NCI-H128 (cell line): Measurements from ENCODE around the gene CHERP.
"Not testable (repeated sequence)": the region's sequence is repeated elsewhere in the genome, so short reads cannot be mapped to it uniquely, and the experiment has no call there.

Experiments used
- DNase-seq: peaks from one replicate; lab custom pipeline; 2025; ENCODE audit not compliant: unreplicated experiment; lab: John Stamatoyannopoulos, UW

Gene CHERP

DNA sequence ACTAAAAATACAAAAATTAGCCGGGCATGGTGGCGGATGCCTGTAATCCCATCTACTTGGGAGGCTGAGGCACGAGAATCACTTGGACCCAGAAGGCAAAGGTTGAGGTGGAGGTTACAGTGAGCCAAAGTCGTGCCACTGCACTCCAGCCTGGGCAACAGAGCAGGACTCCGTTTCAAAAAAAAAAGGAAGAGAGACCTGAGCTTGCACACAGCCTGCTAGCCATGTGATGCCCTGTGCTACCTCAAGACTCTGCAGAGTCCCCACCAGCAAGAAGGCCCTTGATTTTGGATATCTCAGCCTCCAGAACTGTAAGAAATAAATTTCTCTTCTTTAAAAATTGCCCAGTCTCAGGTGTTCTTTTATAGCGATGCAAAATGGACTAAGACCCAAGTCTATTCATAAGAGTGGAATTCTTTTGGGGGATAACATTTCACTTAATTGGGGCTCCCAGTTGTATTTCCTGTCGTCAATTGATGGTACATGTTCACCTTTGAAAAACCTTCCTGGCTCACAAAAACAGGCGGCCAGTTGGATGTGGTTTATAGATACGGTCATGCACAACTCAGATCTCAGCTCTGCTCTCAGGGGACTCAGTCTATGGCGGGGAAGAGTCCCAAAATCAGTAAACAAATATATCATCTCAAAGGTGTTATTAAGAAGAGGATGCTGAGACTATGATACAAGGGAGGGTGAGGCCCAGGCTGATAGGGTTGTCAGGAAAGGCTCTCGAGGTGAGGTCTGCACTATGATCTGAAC, 2.4 kb upstream of the CHERP start:
- no peak for DNase-seq

DNA sequence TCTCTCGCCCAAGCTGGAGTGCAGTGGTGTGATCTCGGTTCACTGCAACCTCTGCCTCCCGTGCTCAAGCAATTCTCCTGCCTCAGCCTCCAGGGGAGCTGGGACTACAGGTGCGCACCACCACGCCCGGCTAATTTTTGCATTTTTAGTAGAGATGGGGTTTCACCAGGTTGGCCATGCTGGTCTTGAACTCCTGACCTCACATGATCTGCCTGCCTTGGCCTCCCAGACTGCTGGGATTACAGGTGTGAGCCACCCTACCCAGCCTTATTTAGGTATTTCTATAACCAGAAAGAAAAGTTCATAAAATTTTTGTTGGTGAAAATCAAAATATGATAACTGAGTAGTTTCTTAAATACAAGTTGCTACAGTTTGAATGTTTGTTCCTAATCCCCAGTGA, 1.5 kb upstream of the CHERP start:
- DNase-seq = not testable (repeated sequence)

DNA sequence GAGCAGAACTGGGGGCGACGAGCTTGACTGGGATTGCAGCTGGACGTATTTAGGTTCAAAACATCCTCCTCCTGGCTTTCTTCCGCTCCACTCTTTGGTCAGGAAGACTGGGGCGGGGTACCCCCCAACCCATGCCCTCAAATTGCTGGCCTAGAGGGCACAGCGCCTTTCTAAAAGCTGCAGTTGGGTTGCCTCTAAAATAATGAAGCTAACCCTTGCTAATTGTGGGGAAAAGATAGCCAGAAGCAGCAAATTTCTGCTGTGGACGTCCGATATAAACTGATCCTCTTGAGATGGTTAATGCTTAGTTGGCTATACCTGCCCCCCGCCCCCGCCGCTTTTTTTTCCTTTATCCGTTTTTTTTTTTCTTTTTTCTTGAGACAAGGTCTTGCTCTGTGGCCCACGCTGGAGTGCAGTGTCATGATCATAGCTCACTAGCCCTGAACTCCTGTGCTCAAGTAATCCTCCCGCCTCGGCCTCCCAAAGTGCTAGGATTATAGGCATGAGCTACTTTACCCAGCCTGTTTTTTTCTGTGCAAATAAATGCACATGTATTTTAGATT, 754 bp upstream of the CHERP start:
- DNase-seq = no peak

DNA sequence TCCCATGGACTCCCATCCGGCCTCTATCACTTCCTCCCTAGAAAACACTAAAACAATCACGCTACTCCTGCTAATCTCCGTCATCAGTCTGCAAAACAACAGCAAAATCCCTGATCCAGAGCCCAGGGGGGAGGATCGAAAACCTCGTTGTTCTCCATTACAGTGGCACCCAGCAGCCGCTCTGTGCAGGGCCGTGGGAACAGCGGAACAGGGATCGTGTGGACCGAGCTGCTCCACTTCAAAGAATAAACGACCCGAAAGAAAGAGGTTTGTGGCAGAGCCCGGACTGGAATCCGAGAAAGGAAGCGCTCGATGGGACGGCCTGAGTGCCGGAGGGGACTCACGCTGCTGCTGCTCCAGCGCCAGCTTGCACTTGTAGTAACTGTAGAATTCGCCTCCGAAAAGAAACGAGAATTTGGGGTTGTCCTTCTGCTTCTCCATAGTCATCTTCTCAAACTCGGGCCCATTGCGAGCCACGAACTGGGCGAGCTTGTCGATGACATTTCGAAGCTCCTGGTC, 652 bp downstream of the CHERP start:
- no peak for DNase-seq

DNA sequence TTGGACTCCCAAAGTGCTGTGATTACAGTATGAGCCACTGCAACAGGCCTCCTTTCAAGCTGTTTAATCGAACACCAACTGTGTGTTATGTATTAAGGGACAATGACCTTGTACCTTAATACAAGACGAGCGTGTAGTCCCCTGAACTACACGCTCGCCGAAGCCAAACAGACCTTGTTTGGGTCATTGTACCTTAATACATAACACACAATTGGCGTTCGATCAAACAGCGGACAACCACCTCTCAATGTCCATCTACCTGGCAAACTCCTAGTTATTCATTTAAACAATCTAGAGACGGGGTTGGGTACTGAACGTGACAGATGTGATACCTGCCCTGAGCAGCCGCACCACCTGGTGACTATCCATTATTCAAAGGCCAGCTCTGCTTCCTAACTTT, 1.3 kb downstream of the CHERP start:
- DNase-seq = no peak

DNA sequence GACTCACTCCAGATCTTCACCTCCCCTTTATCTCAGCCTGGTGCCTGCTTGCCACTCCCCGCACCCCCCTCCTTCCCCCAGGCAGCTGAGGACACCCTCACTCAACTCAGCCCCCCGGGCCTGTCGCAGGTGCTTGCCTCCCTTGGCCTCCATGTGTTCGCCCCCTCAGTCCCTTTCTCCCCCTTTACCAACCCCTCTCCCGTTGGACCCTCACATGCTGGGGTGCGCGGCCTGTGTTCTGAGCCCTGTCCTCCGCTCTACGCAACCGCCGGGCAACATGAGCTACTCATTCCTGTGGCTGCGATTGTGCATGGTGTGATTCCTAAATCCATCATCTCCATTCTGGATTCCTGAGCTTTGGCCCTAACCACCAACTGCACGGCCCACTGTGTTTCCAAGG, 5.1 kb downstream of the CHERP start:
- DNase-seq = no peak

DNA sequence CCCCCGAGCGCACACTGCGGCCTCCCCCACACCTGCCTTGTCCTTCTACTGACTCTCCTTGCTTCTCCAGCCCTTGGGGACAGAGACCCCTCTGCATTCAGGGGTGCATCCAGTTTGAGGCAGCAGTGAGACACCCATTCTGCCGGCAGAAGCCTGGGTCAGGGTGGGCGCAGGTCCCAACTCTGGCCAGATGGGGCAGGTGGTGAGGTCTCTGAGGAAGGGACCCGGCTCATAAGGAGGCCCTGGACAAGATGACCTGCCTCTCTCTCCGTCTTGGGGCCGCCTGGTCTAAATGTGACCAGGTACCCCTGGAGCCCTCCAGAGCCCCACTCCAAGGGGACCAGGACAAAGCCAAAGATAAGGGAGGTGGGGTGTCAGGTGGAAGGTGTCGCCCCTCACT, 6.1 kb downstream of the CHERP start:
- no peak for DNase-seq

DNA sequence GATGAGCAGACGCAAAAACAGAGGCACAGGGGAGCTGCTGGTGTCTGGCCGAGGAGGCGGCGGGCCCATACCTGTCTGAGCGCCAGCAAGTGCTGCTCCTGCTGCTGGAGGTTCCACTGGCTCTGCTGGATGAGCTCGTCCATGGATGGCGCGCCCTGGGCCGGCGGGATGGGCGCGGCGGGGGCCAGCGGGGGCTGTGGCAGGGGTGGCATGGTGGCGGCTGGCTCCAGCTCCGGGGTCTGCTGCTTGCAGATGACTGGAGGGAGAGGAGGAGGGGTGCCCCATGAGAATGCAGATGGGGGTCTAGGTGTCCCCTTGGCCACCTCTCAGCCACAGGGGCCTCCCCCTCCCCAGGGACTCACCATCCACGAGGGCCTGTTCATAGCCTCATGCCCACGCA, 6.9 kb downstream of the CHERP start:
- DNase-seq = no peak

DNA sequence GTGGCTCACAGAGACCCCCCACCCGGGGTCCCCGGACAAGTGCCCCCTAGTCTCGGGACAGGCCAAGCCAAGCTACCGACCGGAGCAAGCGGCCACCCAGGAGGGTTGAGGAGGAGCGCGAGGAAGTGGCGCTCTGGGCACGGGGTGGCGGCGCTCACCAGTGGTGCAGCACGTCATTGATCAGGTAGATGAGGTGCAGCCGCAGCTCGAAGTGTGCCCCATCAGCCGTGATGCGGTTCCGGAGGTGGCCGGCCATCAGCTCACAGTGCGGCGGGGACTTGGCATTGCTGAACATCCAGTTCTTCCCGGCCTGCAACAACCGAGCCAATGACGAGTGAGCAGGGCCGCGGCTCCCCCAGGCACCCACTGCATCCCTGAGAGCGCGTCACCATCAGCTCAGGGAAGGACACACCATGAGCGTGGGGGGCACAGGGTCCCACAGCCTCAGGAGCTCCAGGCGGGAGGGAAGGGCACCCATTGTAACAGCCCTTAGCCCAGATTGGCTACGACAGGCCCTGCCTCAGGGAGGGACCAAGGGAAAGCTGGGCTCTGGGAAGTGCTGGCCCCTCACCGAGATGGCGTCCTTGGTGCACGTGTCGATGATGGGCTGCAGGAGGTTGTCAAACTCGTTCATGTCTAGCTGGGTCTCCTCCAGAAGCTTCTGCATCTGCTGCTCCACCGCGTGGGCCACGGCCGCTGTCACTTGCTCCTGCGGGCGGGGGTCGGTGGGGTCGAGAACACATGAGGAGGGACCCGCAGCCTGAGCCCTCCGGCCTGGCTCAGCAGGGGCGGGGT, 9.6 kb downstream of the CHERP start:
- DNase-seq = no peak

DNA sequence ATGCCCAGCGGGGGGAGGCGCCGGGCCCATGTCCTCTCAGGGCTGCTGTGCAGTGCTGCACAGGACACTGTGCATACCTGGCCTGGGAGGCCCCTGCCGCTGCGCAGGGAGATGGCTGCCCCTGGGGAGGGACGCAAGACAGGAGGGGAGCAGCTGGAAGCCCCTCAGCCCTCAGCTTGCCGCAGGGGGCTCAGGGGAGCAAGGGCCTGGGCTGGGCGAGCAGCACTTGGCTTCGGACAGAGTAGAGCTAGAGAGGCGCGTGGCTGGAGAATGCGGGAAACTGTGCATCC, 10.9 kb downstream of the CHERP start:
- no peak for DNase-seq

DNA sequence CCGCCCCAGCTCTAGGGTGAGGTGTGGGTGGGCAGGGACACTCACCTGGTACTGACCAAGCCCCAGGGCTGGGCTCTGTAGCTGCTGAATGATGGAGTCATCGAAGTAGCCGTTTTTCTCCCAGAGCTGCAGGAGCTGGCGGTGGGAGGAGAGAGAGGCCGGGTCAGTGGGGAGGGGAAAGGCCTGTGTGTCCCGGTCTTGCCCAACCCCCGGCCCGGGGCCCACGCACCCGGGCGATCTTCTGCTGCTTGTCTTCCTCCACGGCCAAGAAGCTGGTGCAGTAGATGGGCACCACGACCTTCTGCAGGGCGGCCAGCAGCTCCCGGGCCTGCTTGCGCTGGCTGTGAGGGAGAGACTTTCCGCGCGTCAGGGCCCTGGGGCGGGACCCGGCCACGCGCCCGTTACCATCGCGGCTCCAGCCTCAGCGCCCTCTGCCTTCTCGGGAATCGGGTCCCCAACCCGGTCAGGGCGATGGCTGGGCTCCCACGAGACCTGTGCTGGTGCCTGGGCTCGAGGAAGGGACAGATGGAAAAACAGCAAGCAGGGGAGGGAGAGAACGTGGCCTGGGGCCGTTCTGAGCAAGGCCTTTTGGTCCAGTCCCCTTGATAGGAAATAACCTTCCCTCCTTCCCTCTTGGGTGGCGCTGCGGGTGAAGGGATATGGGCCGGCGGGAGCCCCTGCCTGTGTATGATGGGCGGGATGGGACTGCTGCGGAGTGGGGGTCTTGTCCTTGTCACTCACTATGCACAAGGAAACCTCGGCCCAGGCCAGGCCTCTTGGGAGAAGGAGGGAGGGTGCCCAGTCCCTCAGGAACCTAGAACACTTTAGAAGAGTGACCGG, 11.5 kb downstream of the CHERP start:
- no peak for DNase-seq

DNA sequence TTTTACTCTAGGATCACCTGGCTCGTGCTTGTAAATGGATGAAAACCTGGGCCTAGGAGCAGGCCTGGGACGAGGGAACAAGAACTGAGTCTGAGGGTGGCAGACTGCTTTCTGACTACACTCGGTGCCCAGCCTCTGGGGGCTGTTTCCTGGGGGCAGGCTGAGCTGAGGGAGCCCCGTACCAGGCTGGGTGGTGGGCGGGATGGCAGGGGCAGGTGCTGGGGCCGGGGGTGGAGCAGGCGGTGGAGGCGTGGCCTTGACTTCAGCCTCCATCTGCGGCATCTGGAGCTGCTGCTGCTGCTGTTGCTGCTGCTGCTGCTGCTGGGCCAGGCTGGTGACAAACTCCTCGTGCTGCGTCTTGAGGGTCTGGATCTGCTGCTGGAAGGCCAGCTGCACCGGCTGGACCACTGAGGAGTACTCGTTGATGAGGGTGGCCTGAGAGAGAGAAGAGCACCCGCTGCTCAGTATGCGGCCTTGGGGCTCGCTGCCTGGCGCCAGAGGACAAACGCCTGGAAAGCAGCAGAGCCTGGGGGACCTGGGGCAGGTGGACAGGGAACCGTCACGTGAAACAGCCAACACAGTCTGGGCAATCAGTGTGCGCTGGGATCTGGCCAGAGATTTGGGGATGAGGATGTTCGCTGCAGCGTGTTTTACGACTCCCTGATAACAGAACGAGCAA, 12.6 kb downstream of the CHERP start:
- no peak for DNase-seq

DNA sequence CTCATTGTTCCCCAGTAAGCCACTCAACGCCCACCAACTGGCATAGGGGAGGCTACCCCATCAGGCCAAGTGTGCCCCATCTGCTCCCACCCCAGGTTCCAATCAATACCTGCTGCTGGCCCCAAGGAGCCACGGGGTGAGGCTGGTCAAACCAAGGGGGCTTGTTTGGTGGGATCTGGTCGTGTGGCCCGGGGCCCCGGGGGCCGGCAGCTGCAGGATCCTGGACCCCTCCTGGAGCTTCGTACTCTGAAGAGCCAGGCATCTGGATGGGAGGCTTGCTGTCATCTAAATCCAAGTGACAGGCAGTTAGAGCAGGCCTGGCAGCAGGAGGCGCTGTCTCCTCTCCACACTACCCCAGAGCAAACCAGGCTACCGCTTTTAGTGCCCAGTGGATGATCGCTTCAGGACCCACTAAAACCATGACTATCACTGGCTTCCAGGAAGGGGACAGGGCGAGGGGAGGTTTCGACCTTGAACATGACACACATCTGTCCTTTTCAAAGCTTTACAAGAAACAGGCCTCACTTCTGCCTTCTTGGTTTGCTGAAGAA, 14.2 kb downstream of the CHERP start:
- DNase-seq = no peak

DNA sequence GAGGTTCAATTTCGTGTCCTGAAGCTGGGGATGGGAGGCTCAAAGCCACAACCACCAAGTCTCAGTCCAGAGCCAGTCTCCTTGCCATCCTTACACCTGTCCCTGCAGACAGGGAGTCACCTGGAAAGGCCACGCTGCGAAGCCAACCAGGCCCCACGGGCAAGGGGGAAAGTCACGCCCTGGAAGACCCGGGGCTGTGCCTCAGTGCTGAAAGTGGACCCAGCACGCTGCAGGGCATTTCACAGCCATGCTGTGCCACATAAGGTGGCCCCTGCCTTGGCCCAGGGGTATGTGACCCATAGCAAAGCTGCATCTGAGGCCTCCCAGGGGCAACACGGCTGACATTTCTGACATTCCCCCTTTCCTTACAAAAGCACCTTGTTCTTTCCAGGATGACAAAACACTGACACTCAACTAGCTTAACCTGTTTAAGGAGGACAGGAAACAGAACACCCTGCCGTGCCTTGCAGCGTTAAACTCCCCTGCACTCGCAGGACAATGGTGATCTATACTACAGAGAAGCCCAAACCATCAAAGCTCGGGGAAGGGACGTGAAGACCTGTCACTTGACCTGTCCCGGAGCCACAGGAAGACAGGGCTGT, 14.8 kb downstream of the CHERP start:
- DNase-seq = no peak

DNA sequence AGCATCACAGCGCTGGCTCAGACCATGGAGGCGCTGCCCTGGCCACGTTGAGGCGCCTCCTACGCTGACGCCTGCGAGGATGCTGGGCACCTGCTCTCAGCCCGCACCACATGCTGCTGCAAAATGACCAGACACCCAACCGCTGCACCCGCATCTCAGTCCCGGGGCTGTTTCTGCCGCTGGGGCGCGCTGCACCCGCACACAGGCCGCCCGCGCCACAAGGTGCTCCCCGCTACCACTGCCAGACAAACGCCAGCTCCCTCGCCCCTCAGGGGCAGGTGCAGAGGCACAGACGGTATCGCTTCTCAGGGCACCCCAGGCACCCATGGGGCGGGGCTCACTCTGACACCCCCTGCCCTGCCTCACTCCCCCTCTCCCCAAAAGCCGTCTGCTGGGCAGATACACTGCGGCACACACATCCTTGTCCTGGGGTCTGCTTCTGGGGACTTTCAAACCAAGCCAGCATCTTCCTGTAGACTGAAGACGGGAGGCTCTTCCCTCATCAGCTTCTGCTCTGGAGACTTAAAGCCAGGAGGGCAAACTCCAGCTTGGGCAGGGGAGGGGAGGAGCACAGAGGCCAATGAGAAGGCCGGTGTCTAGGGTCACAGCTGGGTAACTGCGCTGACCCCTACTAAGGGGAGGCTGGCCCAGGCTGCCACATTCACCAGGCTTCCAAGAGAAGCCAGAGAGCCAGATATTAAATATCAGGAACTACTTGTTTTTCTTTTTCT, 16.3 kb downstream of the CHERP start:
- no peak for DNase-seq

DNA sequence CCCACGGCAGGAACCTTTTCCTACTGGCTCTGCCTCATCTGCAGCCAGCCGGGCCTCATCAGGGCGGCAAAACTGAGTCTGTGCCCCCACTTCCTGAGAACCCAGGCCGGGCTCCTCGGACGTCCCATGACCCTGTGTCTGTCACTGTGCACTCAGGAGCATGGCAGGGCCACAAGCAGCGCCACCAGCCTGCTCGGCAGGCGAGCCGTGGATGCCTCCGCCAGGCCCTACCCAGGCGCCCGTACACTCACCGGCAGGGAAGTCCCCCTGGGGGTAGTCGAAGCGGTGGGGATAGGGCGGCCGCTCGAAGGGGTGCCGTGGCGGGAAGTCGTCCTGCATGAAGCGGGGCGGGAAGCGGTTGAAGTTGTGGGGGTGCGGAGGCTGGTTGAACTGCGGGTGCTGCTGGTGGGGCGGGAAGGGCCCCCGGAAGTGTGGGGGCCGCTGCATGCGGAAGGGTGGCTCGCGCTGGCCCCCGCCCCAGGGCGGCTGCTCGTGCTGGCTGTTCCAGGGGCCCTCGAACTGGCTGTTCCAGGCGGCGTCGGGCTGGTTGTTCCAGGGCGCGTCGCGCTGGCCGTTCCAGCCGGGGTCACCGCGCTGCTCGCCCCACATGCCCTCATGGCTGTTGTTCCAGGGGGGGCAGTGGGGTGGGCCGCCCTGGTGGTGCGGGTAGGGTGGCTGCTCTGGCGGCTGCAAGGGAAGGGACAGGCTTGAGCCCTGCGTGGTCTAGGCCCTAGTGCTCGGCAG, 17.1 kb downstream of the CHERP start:
- DNase-seq = no peak

DNA sequence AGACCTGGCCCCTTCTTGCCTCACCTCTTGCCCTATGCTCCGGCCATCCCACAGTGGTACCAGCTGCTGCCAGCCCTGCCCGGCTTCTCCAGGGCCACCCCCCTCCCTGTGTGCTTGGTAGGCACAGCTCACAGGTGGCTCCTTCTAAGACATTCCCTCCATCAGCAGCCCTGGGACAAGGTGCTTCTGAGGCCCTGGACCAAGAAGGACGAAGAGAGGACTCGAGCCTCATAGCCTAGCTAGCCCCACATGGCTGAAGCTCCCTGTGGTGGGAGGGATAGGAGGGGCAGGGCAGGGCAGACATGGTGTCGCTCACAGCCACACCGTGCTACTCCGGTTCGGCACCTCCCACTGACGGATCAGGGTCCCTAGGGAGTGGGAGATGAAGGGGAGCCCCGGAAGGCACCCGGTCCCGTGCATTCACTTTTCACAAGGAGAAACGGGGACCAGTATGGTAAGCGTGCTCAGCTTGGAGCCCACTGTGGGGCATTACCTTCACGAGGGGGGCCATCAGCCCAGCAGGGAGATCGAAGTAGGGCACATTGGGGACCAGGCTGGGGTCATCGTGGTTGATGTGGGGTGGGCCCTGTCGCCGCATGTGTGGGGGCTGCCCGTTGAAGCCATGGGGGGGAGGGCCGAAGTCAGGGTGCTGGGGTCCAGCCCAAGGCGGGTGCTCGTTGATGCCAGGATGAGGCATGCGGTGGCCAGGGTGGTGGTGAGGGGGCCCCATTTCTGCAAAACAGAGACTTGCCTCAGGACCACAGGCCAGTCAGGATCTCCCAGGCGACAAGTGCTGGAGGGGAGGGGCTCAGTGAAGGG, 19.5 kb downstream of the CHERP start:
- no peak for DNase-seq

DNA sequence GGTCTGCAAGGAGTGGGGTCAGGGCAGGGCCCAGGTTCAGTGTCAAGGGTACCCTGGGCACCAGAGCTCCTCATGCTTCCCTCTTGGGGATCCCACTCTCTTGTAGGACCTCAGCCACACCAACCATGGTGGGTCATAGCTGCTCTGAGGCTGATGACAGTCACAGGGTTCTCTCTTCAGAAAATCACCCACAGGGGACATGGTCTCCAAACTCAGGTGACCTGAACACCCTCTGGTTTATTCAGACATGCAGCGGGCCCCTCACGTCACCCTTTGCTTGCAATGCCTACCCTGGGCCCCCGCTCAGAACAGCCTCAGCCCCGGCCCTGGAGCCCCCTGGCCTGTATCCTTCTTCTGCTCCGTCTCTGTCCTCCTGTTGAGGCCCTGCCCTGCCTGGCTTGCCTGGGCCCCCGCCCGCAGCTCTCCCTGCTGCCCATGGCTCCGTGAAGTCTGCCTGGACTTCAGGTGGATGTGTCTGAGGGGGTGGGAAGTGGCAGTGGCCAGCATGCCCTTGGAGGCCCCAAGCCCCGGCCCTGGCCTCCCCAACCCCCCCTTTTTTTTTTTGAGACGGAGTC, 20.4 kb downstream of the CHERP start:
- no peak for DNase-seq
